ENCODE results near the gene SLC24A1. TPM values are rescaled to one million over a fixed set of nuclear protein-coding genes. Genes with fewer than 3 reads are reported as not detected.
A peak's percentile ranks its signal among the peaks of the same experiment; 100 is the strongest.

Gene SLC24A1
- total RNA-seq, 1 donor = 5.2 TPM

GRCh38 chr15:65641768-65642475 is 20.2 kb downstream of the SLC24A1 start:
- H3K4me3 ChIP-seq (ENCODE audit: low read depth, low read length) = no peak overlapping the region
- DNase-seq (ENCODE audit: low read depth) = peak; percentile 10
- no peak for TF ChIP-seq CTCF (IDR thresholded peaks at IDR 0.05; ENCODE audit: insufficient read depth, low read depth, low read length)

GRCh38 chr15:65642594-65642993 is 20.9 kb downstream of the SLC24A1 start:
- TF ChIP-seq CTCF (IDR thresholded peaks at IDR 0.05; ENCODE audit: insufficient read depth, low read depth, low read length) = no peak
- no peak for DNase-seq (ENCODE audit: low read depth)
- H3K4me3 ChIP-seq (ENCODE audit: low read depth, low read length) = no peak overlapping the region

- TF ChIP-seq CTCF (IDR thresholded peaks at IDR 0.05; ENCODE audit: insufficient read depth, low read depth, low read length) = no peak
- DNase-seq (ENCODE audit: low read depth) = no peak
- H3K4me3 ChIP-seq (ENCODE audit: low read depth, low read length) = no peak overlapping the region
Observed at GRCh38 chr15:65644282-65644681, 22.5 kb downstream of the SLC24A1 start.

- no peak for TF ChIP-seq CTCF (IDR thresholded peaks at IDR 0.05; ENCODE audit: insufficient read depth, low read depth, low read length)
- no peak overlapping the region for H3K4me3 ChIP-seq (ENCODE audit: low read depth, low read length)
- no peak for DNase-seq (ENCODE audit: low read depth)
Observed at GRCh38 chr15:65645392-65645791, 23.7 kb downstream of the SLC24A1 start.

- no peak overlapping the region for H3K4me3 ChIP-seq (ENCODE audit: low read depth, low read length)
- no peak for TF ChIP-seq CTCF (IDR thresholded peaks at IDR 0.05; ENCODE audit: insufficient read depth, low read depth, low read length)
- peak; percentile 27 for DNase-seq (ENCODE audit: low read depth)
Observed at GRCh38 chr15:65646486-65646885, 24.7 kb downstream of the SLC24A1 start.

GRCh38 chr15:65650312-65651041 is 28.7 kb downstream of the SLC24A1 start:
- no peak overlapping the region for H3K4me3 ChIP-seq (ENCODE audit: low read depth, low read length)
- no peak for TF ChIP-seq CTCF (IDR thresholded peaks at IDR 0.05; ENCODE audit: insufficient read depth, low read depth, low read length)
- no peak for DNase-seq (ENCODE audit: low read depth)

Measured in fibroblast of villous mesenchyme (primary cell).